B cell (primary cell): Measurements from ENCODE around the gene RECK. TPM values are rescaled to one million over a fixed set of nuclear protein-coding genes. Genes with fewer than 3 reads are reported as not detected.

Experiments
- ATAC-seq: fragments of 200-7000 bp; cut with Tn5 transposase; one replicate; pipeline ENCODE4 v1.10.0; 2021; ENCODE audit warnings: low read depth, mild to moderate bottlenecking, moderate number of reproducible peaks, moderate library complexity
- CTCF ChIA-PET: fragments of 350-600 bp; sonication (Branson Sonifier 250); formaldehyde crosslinking; loops from one replicate; lab custom pipeline; 2021; ENCODE audit warnings: antibody characterized with exemption, inconsistent platforms; lab: Charles Lee
- POLR2A ChIA-PET: fragments of 350-600 bp; sonication (Branson Sonifier 250); formaldehyde crosslinking; loops from one replicate; lab custom pipeline; 2021; ENCODE audit warnings: antibody characterized with exemption; lab: Charles Lee
- DNase-seq: peaks from one replicate; pipeline ENCODE4 v3.0.0; 2013
- H2AFZ ChIP-seq: 2 replicates; pipeline ENCODE4 v1.6.1; 2012; ENCODE audit warnings: mild to moderate bottlenecking, low read depth, low read length; ENCODE audit not compliant: insufficient read depth, poor library complexity, severe bottlenecking
- H3K27ac ChIP-seq, 2 donors: 1 replicate in 1 of 2; 2 replicates in 1 of 2; pipeline ENCODE4 v1.5.1; 2012 to 2013; ENCODE audit warnings: low read length in 2 of 2, mild to moderate bottlenecking in 2 of 2, moderate library complexity in 1 of 2
- H3K27me3 ChIP-seq, 4 experiments: fragments of 200-600 bp in 1 of 4; sonication (generic) in 1 of 4; replicated peaks in 1 of 4; 1 replicate in 2 of 4; 2 replicates in 2 of 4; pipeline versions ENCODE4 v1.6.1 to v1.7.0; 2013 to 2016; ENCODE audit warnings: low read length in 3 of 4, mild to moderate bottlenecking in 2 of 4, mixed read lengths in 1 of 4, moderate library complexity in 1 of 4; ENCODE audit not compliant: insufficient read depth in 4 of 4, control insufficient read depth in 3 of 4; ENCODE audit errors: control extremely low read depth in 1 of 4
- H3K36me3 ChIP-seq, 2 experiments: replicated peaks in 1 of 2; 1 replicate in 1 of 2; 2 replicates in 1 of 2; pipeline versions ENCODE4 v1.6.1 to v1.7.1; 2013; ENCODE audit warnings: low read length in 1 of 2; ENCODE audit not compliant: insufficient read depth in 2 of 2, control insufficient read depth in 1 of 2; ENCODE audit errors: control extremely low read depth in 1 of 2, extremely low read depth in 1 of 2
- H3K4me1 ChIP-seq, 2 donors: fragments of 200-600 bp in 1 of 2; sonication (generic) in 1 of 2; 1 replicate in 1 of 2; 2 replicates in 1 of 2; pipeline versions ENCODE4 v1.5.1 to v1.6.1; 2013 to 2017; ENCODE audit warnings: low read length in 2 of 2; ENCODE audit not compliant: control insufficient read depth in 2 of 2, insufficient read depth in 2 of 2
- H3K4me2 ChIP-seq: replicated peaks from 2 replicates; pipeline ENCODE3; 2012; ENCODE audit warnings: mild to moderate bottlenecking, low read depth, low read length; ENCODE audit not compliant: poor library complexity, severe bottlenecking
- H3K4me3 ChIP-seq, 5 experiments: fragments of 200-600 bp in 1 of 5; sonication (generic) in 1 of 5; 1 replicate in 3 of 5; 2 replicates in 2 of 5; pipeline versions ENCODE4 v1.5.1 to v1.7.0; 2011 to 2016; ENCODE audit warnings: low read length in 4 of 5, mild to moderate bottlenecking in 4 of 5, low read depth in 2 of 5, control low read depth in 1 of 5, moderate library complexity in 1 of 5; ENCODE audit not compliant: insufficient read depth in 1 of 5; ENCODE audit errors: control extremely low read depth in 1 of 5, extremely low read depth in 1 of 5
- H3K79me2 ChIP-seq: fragments of 200-600 bp; sonication (generic); one replicate; pipeline ENCODE4 v1.6.0; 2016; ENCODE audit warnings: low read length; ENCODE audit not compliant: control insufficient read depth, insufficient read depth
- H3K9ac ChIP-seq: fragments of 200-600 bp; sonication (generic); 2 replicates; pipeline ENCODE4 v1.6.1; 2017; ENCODE audit warnings: mild to moderate bottlenecking, low read length, moderate library complexity
- H3K9me3 ChIP-seq, 3 donors: one replicate each; pipeline versions ENCODE4 v1.6.1 to v1.7.1; 2013; ENCODE audit warnings: low read length in 2 of 3; ENCODE audit not compliant: control insufficient read depth in 2 of 3, insufficient read depth in 1 of 3; ENCODE audit errors: control extremely low read depth in 1 of 3
- H4K20me1 ChIP-seq: 2 replicates; pipeline ENCODE4 v1.6.0; 2012; ENCODE audit warnings: mild to moderate bottlenecking, low read length; ENCODE audit not compliant: insufficient read depth, control insufficient read depth, poor library complexity, severe bottlenecking
- H3K27ac Mint-ChIP-seq: one replicate; pipeline ENCODE4 v1.8.0; 2021; ENCODE audit warnings: mixed read lengths
- H3K27me3 Mint-ChIP-seq: one replicate; pipeline ENCODE4 v1.8.0; 2021; ENCODE audit warnings: mixed read lengths
- H3K4me1 Mint-ChIP-seq: one replicate; pipeline ENCODE4 v1.8.0; 2021; ENCODE audit warnings: mixed read lengths
- H3K4me3 Mint-ChIP-seq: one replicate; pipeline ENCODE4 v1.8.0; 2021; ENCODE audit warnings: mixed read lengths
- H3K9me3 Mint-ChIP-seq: one replicate; pipeline ENCODE4 v1.8.0; 2022; ENCODE audit warnings: mixed read lengths; ENCODE audit not compliant: insufficient read depth
- EZH2 ChIP-seq: IDR thresholded peaks from 2 replicates; pipeline ENCODE4 v1.6.1; 2012; ENCODE audit warnings: borderline replicate concordance, low read depth, mild to moderate bottlenecking, moderate library complexity, low read length; ENCODE audit not compliant: insufficient read depth, poor library complexity, severe bottlenecking
- WGBS: methylation state at CpG from one replicate; pipeline ENCODE4 v1.1.5; 2013; ENCODE audit warnings: missing lambda C conversion rate; ENCODE audit not compliant: insufficient coverage; 5-methylcytosine and 5-hydroxymethylcytosine counted together
- intact Hi-C: fragments of 100-400 bp; cut with micrococcal nuclease; formaldehyde crosslinking; loops from one replicate; pipeline ENCODE4 v1.10.0; 2022
- polyA plus RNA-seq: library from polyadenylated mRNA; depleted of rRNA; stranded (reverse); fragments of >200 nt; gene quantifications from 2 replicates; pipeline ENCODE4 v1.2.3, GENCODE V29; 2012
- total RNA-seq, 2 donors: library from RNA; stranded (reverse); fragments of 120-200 nt in 1 of 2; gene quantifications; 1 replicate in 1 of 2; 2 replicates in 1 of 2; pipeline versions ENCODE4 v1.2.3 to v1.2.4, GENCODE V29; 2013 to 2022
- TF ChIP-seq, protein P1 (sequence below): fragments of 200-600 bp; IDR thresholded peaks from one replicate; pipeline ENCODE4 v1.8.0; 2022; ENCODE audit warnings: antibody characterized with exemption, mild to moderate bottlenecking

Gene RECK
- total and polyA plus RNA-seq, 2 donors (not counting 1 experiment from before 2014, with no cell fraction given), result 5.6 to 7.7 TPM

DNA sequence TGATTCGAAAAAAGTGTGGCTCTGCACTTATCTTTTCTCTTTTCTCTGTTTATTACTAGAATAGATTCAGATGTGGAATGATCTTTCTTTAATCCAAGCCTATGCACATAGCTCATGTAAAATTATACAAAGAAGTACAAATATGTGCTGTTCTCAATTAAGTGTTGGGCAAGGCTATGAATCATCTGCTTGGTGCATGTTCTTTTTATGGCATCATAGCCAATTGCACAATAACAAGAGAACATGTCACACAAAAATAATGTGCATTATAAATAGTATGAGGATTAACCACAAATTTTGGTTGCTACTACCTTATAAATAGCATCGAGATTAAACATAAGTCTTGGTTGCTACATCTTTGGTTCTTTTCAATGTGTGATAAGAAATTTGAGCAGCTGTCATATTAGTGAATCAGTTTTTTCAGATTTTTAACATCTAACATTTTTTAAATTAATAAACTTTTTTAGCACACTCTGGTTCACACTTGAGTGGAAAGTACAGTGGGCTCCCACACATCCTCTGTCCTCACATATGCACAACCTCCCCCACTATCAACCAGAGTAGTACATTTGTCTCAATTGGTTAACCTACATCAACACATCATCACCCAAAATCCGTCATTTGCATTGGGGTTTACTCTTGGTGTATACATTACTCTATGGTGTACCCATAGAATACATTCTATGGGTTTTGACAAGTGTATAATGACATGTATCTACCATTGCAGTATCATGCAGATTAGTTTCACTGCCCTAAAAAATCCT lies 6.8 kb upstream of the RECK start:
- intact Hi-C loops, result loop anchor here (10.0 kb wide), 2 partner anchors 135 to 915 kb away; partner anchors contain the start of genes ATOSB and CCIN
- Histone ChIP-seq H3K4me2 (peak overlapping the region; percentile 27), H3K27me3 (no peaks in the 10 kb centered on the region), H3K9ac (no peak overlapping the region), H3K4me1 (peaks cover 4 to 10% of the 10 kb centered on the region in 2 donors), H2AFZ (no peak overlapping the region), H3K79me2 (no peaks in the 10 kb centered on the region), H3K4me3 (no peak overlapping the region), H3K9me3 (no peaks in the 10 kb centered on the region), H3K36me3 (no peaks in the 10 kb centered on the region), H3K27ac (no peak overlapping the region), H4K20me1 (no peaks in the 10 kb centered on the region)
- H3K4me3 Mint-ChIP-seq, result no peak overlapping the region
- ChIA-PET POLR2A (no interaction called here), CTCF (interaction anchor here (0.8 to 1.8 kb wide), 5 partner anchors 9 to 75 kb away, joined by 3 to 6 read pairs (median 4); no protein-coding TSS in a partner anchor)
- no peaks in the 10 kb centered on the region for H3K27me3 Mint-ChIP-seq
- no CpG with 5 or more reads among the region's 3 CpGs for WGBS
- peaks cover 13% of the 10 kb centered on the region for H3K4me1 Mint-ChIP-seq
- DNase-seq (no peak), ATAC-seq (no peak)
- no peak overlapping the region for H3K27ac Mint-ChIP-seq
- TF ChIP-seq EZH2, result no peak
- TF ChIP-seq, protein P1, sequence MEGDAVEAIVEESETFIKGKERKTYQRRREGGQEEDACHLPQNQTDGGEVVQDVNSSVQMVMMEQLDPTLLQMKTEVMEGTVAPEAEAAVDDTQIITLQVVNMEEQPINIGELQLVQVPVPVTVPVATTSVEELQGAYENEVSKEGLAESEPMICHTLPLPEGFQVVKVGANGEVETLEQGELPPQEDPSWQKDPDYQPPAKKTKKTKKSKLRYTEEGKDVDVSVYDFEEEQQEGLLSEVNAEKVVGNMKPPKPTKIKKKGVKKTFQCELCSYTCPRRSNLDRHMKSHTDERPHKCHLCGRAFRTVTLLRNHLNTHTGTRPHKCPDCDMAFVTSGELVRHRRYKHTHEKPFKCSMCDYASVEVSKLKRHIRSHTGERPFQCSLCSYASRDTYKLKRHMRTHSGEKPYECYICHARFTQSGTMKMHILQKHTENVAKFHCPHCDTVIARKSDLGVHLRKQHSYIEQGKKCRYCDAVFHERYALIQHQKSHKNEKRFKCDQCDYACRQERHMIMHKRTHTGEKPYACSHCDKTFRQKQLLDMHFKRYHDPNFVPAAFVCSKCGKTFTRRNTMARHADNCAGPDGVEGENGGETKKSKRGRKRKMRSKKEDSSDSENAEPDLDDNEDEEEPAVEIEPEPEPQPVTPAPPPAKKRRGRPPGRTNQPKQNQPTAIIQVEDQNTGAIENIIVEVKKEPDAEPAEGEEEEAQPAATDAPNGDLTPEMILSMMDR, result no peak
- no peaks in the 10 kb centered on the region for H3K9me3 Mint-ChIP-seq

DNA sequence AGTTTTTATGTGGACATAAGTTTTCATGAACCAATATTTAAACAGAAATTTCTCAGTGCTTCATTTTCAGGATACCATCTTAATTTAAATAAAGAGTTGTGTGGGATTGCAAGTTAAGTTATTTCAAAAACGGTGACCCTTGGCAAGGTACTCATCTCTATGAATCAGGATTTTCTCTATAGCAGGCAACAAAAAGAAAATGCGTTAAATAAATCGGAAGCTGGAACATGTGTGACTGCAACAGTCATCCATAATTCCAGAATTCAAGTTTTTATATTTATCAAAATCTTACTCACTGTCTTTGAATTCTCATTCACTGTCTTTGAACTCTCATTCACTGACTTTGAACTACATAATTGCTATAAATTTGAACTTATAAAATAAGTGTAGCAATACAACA lies 5.8 kb upstream of the RECK start:
- H3K9me3 ChIP-seq, result no peaks in the 10 kb centered on the region
- H3K27ac ChIP-seq, result no peak overlapping the region
- DNase-seq (no peak), ATAC-seq (no peak)
- no peaks in the 10 kb centered on the region for H3K79me2 ChIP-seq
- H3K27ac Mint-ChIP-seq, result no peak overlapping the region
- H3K9ac ChIP-seq, result no peak overlapping the region
- H3K4me3 Mint-ChIP-seq, result no peak overlapping the region
- TF ChIP-seq, protein P1, result no peak
- TF ChIP-seq EZH2, result no peak
- H4K20me1 ChIP-seq, result no peaks in the 10 kb centered on the region
- CTCF ChIA-PET, result interaction anchor here (1.4 to 1.8 kb wide), 2 partner anchors 10 to 20 kb away, joined by 3 to 5 read pairs; no protein-coding TSS in a partner anchor
- peaks cover 13% of the 10 kb centered on the region for H3K4me1 Mint-ChIP-seq
- no peak overlapping the region for H3K4me3 ChIP-seq
- POLR2A ChIA-PET, result no interaction called here
- H3K4me1 ChIP-seq, result peaks cover 4 to 10% of the 10 kb centered on the region in 2 donors
- no peak overlapping the region for H3K4me2 ChIP-seq
- intact Hi-C loops, result loop anchor here (10.0 kb wide), 2 partner anchors 134 to 916 kb away; partner anchors contain the start of genes ATOSB and CCIN
- H3K9me3 Mint-ChIP-seq, result no peaks in the 10 kb centered on the region
- 100% methylated on average over 2 of the region's 3 CpGs for WGBS
- H3K27me3 ChIP-seq, result peaks cover 0 to 2% (median 0%) of the 10 kb centered on the region in 4 experiments
- H3K27me3 Mint-ChIP-seq, result no peaks in the 10 kb centered on the region
- no peak overlapping the region for H2AFZ ChIP-seq
- no peaks in the 10 kb centered on the region for H3K36me3 ChIP-seq
